ENCODE data around the gene TES. TPM values are rescaled to one million over a fixed set of nuclear protein-coding genes. Genes with fewer than 3 reads are reported as not detected.

TES gene
- total RNA-seq, 2 donors from 2014 or later, result 46.6 to 96.6 TPM

DNA sequence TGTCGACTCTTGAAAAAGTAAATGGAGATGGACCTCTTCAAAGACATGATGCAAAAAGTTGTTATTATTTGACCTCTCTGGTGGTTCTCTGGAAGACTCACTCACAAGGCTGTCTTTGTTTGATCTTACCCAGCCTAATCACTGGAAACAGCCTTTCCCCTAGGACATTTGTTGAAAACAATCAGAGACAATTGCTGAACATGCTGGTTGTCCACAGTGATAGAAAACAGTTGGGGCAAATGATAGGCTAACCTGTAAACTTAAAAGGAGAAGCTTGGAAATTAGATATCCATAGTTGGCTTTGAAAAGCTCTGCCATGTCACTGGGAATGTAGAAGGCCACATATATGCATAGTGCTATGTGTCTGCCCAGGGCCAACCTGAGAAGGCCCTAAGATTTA, 22.9 kb upstream of the TES start:
- no peaks in the 10 kb centered on the region for H3K4me1 ChIP-seq (replicated peaks)
- intact Hi-C loops (cut with DNase I), result no loop called here
- TF ChIP-seq, protein P1, sequence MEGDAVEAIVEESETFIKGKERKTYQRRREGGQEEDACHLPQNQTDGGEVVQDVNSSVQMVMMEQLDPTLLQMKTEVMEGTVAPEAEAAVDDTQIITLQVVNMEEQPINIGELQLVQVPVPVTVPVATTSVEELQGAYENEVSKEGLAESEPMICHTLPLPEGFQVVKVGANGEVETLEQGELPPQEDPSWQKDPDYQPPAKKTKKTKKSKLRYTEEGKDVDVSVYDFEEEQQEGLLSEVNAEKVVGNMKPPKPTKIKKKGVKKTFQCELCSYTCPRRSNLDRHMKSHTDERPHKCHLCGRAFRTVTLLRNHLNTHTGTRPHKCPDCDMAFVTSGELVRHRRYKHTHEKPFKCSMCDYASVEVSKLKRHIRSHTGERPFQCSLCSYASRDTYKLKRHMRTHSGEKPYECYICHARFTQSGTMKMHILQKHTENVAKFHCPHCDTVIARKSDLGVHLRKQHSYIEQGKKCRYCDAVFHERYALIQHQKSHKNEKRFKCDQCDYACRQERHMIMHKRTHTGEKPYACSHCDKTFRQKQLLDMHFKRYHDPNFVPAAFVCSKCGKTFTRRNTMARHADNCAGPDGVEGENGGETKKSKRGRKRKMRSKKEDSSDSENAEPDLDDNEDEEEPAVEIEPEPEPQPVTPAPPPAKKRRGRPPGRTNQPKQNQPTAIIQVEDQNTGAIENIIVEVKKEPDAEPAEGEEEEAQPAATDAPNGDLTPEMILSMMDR (IDR thresholded peaks at IDR 0.05), result no peak
- no peak for TF ChIP-seq POLR2A (IDR thresholded peaks at IDR 0.05)
- no peak for TF ChIP-seq POLR2AphosphoS5 (IDR thresholded peaks at IDR 0.05)
- WGBS, result 94% methylated on average over 1 of the region's 1 CpG
- H3K9me3 ChIP-seq, result no peaks in the 10 kb centered on the region
- no peaks in the 10 kb centered on the region for H3K36me3 ChIP-seq
- no peak for DNase-seq (ENCODE audit: low spot score)
- no peaks in the 10 kb centered on the region for H3K27me3 ChIP-seq (replicated peaks; ENCODE audit: insufficient read depth)
- no peak overlapping the region for H3K4me3 ChIP-seq
- no peak overlapping the region for H3K27ac ChIP-seq

DNA sequence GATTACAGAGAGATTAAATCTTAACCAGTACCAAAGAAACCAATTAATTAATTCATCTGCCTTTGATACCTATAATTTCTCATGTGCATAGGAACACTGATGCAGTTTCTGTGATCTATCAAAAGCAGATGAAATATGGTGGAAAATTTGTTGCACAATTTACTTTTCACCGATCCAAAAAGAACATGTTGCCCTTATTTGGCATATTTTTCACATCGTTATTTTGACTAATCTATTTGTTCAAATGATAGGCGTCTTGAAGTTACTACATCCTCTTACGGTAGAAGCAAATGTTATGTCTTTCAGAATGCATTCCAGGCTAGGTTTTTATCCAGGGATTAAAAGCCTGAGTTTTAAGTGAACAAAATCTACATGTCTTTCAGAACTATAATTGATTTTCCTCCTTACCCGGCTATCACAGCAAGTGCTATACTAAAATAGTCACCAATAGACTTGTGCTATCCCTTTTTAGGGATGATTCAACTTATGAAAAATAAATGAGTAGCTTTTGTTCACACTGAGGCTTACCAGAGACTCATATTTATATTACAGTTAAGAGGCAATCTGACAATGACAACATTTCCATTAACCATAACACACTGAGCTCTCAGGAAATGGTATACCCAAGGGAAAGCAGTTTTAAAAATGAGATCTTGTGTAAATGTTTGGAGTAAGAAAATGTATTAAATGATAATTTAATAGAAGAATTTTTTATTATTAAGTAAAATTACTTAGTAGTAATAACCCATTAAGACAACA, 16.8 kb upstream of the TES start:
- Histone ChIP-seq H3K27ac (no peak overlapping the region), H3K9me3 (no peaks in the 10 kb centered on the region), H3K27me3 (replicated peaks; ENCODE audit: insufficient read depth) (no peaks in the 10 kb centered on the region), H3K36me3 (no peaks in the 10 kb centered on the region), H3K4me1 (replicated peaks) (no peaks in the 10 kb centered on the region), H3K4me3 (no peak overlapping the region)
- TF ChIP-seq, protein P1 (IDR thresholded peaks at IDR 0.05), result no peak
- TF ChIP-seq POLR2A (IDR thresholded peaks at IDR 0.05) (no peak), POLR2AphosphoS5 (IDR thresholded peaks at IDR 0.05) (no peak)
- intact Hi-C loops (cut with DNase I), result no loop called here
- WGBS, result 87% methylated on average over 5 of the region's 5 CpGs
- DNase-seq (ENCODE audit: low spot score), result no peak

DNA sequence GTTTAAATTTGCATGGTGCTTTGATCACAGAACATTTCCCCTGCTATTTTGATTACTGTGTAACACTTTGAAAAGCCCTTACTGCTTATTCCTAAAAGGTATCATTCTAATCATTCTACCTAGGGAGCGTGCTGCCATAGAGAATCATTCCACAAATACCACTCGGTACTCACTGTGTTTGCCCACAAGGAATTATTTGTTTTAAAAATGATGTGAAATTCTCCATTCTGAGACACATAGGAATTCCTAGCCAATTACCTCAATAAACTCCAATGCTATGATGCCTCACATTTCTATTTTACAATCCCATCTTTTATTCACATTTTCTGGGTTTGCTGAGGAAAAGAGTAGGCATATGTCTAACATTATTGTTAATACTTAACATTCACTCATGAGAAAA, 16.2 kb upstream of the TES start:
- WGBS, result 79% methylated on average over 2 of the region's 2 CpGs
- intact Hi-C loops (cut with DNase I), result no loop called here
- Histone ChIP-seq H3K36me3 (no peaks in the 10 kb centered on the region), H3K27me3 (replicated peaks; ENCODE audit: insufficient read depth) (no peaks in the 10 kb centered on the region), H3K9me3 (no peaks in the 10 kb centered on the region), H3K4me3 (no peak overlapping the region), H3K4me1 (replicated peaks) (no peaks in the 10 kb centered on the region), H3K27ac (no peak overlapping the region)
- no peak for TF ChIP-seq POLR2A (IDR thresholded peaks at IDR 0.05)
- TF ChIP-seq, protein P1 (IDR thresholded peaks at IDR 0.05), result no peak
- TF ChIP-seq POLR2AphosphoS5 (IDR thresholded peaks at IDR 0.05), result no peak
- DNase-seq (ENCODE audit: low spot score), result no peak

GRCh38 chr7:116195451-116195850, 14.9 kb upstream of the TES start:
- DNase-seq (ENCODE audit: low spot score), result no peak
- intact Hi-C loops (cut with DNase I), result no loop called here
- H3K4me3 ChIP-seq, result no peak overlapping the region
- H3K27ac ChIP-seq, result no peak overlapping the region
- TF ChIP-seq POLR2A (IDR thresholded peaks at IDR 0.05), result no peak
- TF ChIP-seq, protein P1 (IDR thresholded peaks at IDR 0.05), result no peak
- no peaks in the 10 kb centered on the region for H3K4me1 ChIP-seq (replicated peaks)
- WGBS, result 89% methylated on average over 1 of the region's 1 CpG
- no peaks in the 10 kb centered on the region for H3K9me3 ChIP-seq
- H3K27me3 ChIP-seq (replicated peaks; ENCODE audit: insufficient read depth), result no peaks in the 10 kb centered on the region
- no peaks in the 10 kb centered on the region for H3K36me3 ChIP-seq

DNA sequence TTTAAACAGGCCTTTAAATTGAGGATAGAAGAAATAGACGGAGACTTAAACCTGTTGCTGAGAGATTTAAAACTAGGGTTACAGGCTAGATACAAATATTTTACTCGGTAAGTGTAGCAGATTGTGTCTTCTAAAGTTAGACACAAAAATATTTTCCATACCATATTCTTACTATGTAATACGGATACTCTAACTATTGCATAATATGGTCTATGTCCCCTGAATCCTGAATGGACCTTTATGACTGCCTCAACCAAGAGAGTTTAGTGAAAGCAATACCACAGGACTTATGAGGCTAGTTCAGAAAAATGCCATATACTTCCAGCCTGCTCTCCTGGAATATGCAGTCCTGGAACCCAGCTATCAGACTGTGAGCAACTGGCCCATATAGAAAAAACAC, 13.4 kb upstream of the TES start:
- no peak for TF ChIP-seq POLR2AphosphoS5 (IDR thresholded peaks at IDR 0.05)
- TF ChIP-seq, protein P1 (IDR thresholded peaks at IDR 0.05), result no peak
- no peak for TF ChIP-seq POLR2A (IDR thresholded peaks at IDR 0.05)
- Histone ChIP-seq H3K4me3 (no peak overlapping the region), H3K36me3 (no peaks in the 10 kb centered on the region), H3K27me3 (replicated peaks; ENCODE audit: insufficient read depth) (no peaks in the 10 kb centered on the region), H3K4me1 (replicated peaks) (no peaks in the 10 kb centered on the region), H3K9me3 (no peaks in the 10 kb centered on the region), H3K27ac (no peak overlapping the region)
- intact Hi-C loops (cut with DNase I), result no loop called here
- 92% methylated on average over 3 of the region's 3 CpGs for WGBS
- DNase-seq (ENCODE audit: low spot score), result no peak
